HL-60 (cell line): ENCODE measurements around the gene ENPP3.

Source experiments
- DNase-seq, 2 experiments: peaks; one replicate each; pipeline ENCODE4 v3.0.0-alpha.2; 2010 to 2020; ENCODE audit warnings: low read depth in 1 of 2, low spot score in 1 of 2
- H3K27ac ChIP-seq: fragments of 250-450 bp; sonication (Bioruptor Pico); replicated peaks from 2 replicates; pipeline ENCODE4 v1.5.1; 2020; ENCODE audit warnings: mild to moderate bottlenecking, moderate library complexity
- H3K27me3 ChIP-seq: fragments of 250-450 bp; sonication (Bioruptor Pico); 2 replicates; pipeline ENCODE4 v1.5.1; 2021; ENCODE audit warnings: mild to moderate bottlenecking, moderate library complexity; ENCODE audit not compliant: insufficient read depth, poor library complexity, severe bottlenecking
- H3K4me3 ChIP-seq: replicated peaks from 2 replicates; pipeline ENCODE4 v1.5.1; 2011; ENCODE audit warnings: mild to moderate bottlenecking, control low read depth, low read length; ENCODE audit not compliant: insufficient read depth
- GABPA ChIP-seq: IDR thresholded peaks from 2 replicates; pipeline ENCODE4 v1.6.1; 2012; ENCODE audit warnings: low read depth
- POLR2AphosphoS5 ChIP-seq: IDR thresholded peaks from 2 replicates; pipeline ENCODE4 v1.6.1; 2012; ENCODE audit warnings: low read depth
- REST ChIP-seq: IDR thresholded peaks from 2 replicates; pipeline ENCODE4 v1.6.1; 2012; ENCODE audit warnings: low read depth; ENCODE audit not compliant: insufficient replicate concordance
- SPI1 ChIP-seq: IDR thresholded peaks from 2 replicates; pipeline ENCODE4 v1.6.1; 2012; ENCODE audit warnings: low read depth, mild to moderate bottlenecking, borderline replicate concordance
- TF ChIP-seq, protein P1 (sequence below): IDR thresholded peaks from one replicate; pipeline ENCODE4 v1.5.1; 2011; ENCODE audit warnings: low read length, control low read depth, inconsistent platforms; ENCODE audit not compliant: insufficient read depth

Gene ENPP3

DNA sequence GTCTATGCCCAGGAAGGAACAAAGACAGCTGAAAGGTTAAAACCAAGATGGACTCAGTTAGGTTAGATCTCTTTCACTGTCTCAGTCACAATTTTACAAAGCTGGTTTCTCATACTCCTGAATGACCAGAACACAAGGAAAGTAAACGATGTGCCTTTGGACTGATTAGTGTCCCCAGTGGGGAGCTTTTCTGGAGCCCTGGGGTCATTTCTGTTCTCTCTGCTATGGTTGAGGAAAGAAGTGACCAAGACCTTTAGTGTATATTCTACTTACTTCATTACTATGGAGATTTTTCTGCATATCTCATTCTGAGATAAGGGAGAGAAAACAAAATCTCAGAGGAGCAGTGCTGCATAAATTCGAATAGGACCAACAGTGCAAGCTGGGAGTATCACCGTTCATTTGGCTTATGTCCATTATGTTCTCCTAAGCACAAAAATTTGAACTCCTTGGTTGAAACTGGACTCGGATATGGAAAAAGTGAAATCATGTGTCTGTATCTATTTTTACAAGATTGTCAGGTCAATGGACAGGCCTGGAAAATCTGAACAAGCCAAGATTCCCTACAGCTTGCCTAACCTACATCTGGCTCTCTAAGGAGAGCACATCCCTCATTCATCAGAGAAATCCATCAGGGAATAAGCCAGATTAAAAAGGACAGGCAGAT, 136.3 kb downstream of the ENPP3 start:
- Histone ChIP-seq H3K27me3 (no peaks in the 10 kb centered on the region), H3K4me3 (no peak overlapping the region), H3K27ac (no peak overlapping the region)
- TF ChIP-seq, protein P1, sequence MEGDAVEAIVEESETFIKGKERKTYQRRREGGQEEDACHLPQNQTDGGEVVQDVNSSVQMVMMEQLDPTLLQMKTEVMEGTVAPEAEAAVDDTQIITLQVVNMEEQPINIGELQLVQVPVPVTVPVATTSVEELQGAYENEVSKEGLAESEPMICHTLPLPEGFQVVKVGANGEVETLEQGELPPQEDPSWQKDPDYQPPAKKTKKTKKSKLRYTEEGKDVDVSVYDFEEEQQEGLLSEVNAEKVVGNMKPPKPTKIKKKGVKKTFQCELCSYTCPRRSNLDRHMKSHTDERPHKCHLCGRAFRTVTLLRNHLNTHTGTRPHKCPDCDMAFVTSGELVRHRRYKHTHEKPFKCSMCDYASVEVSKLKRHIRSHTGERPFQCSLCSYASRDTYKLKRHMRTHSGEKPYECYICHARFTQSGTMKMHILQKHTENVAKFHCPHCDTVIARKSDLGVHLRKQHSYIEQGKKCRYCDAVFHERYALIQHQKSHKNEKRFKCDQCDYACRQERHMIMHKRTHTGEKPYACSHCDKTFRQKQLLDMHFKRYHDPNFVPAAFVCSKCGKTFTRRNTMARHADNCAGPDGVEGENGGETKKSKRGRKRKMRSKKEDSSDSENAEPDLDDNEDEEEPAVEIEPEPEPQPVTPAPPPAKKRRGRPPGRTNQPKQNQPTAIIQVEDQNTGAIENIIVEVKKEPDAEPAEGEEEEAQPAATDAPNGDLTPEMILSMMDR: no peak
- no peak for TF ChIP-seq GABPA
- TF ChIP-seq SPI1: no peak
- TF ChIP-seq POLR2AphosphoS5: no peak
- TF ChIP-seq REST: no peak
- no peak for DNase-seq

GRCh38 chr6:131775886-131776285, 138.8 kb downstream of the ENPP3 start:
- TF ChIP-seq, protein P1: no peak
- TF ChIP-seq REST (no peak), SPI1 (no peak), POLR2AphosphoS5 (no peak), GABPA (no peak)
- Histone ChIP-seq H3K27ac (no peak overlapping the region), H3K27me3 (no peaks in the 10 kb centered on the region), H3K4me3 (no peak overlapping the region)
- no peak for DNase-seq

DNA sequence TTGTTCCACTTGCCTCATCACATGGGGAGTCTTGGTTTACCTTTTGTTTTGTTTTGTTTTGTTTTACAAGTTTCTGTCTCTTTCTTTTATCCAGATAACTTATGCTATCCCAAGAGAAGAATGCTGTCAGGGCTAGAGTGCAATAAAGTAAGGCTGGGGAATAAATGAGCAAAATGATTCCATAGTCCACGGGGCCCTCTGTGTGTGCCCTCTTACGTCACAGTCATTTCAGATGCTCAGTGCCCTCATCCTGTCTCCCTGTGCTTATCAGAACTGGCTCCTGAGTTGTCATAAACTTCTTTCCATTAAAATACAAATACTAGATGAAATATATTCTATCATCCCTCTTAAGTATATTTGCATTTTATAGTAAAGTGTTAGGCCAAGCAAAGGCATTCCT, 139.9 kb downstream of the ENPP3 start:
- Histone ChIP-seq H3K4me3 (no peak overlapping the region), H3K27ac (no peak overlapping the region), H3K27me3 (no peaks in the 10 kb centered on the region)
- TF ChIP-seq SPI1: no peak
- DNase-seq: no peak

DNA sequence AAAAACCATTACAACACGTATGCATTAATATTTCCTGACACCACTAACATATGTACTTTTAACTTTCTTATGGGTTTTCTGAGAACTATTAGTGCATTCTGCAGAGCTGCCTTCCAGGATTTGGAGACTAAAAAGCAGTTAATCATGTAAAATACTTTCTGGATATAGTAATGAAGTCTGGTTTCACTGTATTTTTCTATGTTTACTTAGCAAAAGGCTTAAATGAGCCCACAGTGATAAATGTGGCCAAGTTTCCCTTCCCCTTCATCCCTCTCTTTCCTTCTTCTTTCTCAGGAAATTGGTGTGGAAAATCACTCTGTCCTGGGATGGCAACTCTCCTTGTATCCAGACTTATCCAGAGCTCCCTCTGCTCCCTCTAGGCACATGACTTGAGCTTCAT, 141.1 kb downstream of the ENPP3 start:
- TF ChIP-seq REST (no peak), POLR2AphosphoS5 (no peak), GABPA (no peak), SPI1 (no peak)
- TF ChIP-seq, protein P1: no peak
- no peak for DNase-seq
- H3K4me3 ChIP-seq: no peak overlapping the region
- H3K27me3 ChIP-seq: no peaks in the 10 kb centered on the region
- no peak overlapping the region for H3K27ac ChIP-seq
